ENCODE measurements around the gene C19orf73. TPM values are rescaled to one million over a fixed set of nuclear protein-coding genes. Genes with fewer than 3 reads are reported as not detected.

The C19orf73 gene
- total RNA-seq, 4 donors from 2014 or later, result 2.1 to 7.4 (median 4.7) TPM

DNA sequence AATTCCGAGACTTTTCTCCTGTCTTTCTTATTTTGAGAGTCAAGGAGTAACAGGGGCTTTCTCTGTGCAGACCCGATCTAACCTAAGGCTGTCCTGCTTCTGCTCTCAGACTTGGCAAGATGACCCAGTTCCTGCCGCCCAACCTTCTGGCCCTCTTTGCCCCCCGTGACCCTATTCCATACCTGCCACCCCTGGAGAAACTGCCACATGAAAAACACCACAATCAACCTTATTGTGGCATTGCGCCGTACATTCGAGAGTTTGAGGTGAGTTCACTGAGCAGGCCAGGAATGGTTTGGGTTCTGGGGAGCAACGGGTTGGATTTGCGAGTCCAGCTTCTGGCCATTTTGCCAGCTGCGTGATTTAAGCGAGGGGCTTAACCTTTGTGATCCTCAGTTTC is 32.6 kb downstream of the C19orf73 start:
- H3K4me1 ChIP-seq, result peaks cover 12 to 43% (median 25%) of the 10 kb centered on the region in 3 donors
- no peaks in the 10 kb centered on the region for H3K9me3 ChIP-seq
- no peak for DNase-seq
- H3K36me3 ChIP-seq, result peaks cover 14 to 47% (median 29%) of the 10 kb centered on the region in 3 donors
- TF ChIP-seq POLR2A (IDR thresholded peaks at IDR 0.05), result no peak
- TF ChIP-seq, protein P1, sequence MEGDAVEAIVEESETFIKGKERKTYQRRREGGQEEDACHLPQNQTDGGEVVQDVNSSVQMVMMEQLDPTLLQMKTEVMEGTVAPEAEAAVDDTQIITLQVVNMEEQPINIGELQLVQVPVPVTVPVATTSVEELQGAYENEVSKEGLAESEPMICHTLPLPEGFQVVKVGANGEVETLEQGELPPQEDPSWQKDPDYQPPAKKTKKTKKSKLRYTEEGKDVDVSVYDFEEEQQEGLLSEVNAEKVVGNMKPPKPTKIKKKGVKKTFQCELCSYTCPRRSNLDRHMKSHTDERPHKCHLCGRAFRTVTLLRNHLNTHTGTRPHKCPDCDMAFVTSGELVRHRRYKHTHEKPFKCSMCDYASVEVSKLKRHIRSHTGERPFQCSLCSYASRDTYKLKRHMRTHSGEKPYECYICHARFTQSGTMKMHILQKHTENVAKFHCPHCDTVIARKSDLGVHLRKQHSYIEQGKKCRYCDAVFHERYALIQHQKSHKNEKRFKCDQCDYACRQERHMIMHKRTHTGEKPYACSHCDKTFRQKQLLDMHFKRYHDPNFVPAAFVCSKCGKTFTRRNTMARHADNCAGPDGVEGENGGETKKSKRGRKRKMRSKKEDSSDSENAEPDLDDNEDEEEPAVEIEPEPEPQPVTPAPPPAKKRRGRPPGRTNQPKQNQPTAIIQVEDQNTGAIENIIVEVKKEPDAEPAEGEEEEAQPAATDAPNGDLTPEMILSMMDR (IDR thresholded peaks at IDR 0.05), result no peak
- 26 to 33% methylated on average over 11 of the region's 11 CpGs for WGBS, 2 donors
- H3K27ac ChIP-seq, result peak overlapping the region in 3 of 4 donors; percentile 89 to 94 (median 93)
- H3K4me3 ChIP-seq, result peak overlapping the region; percentile 86 to 93 (median 92)
- intact Hi-C loops (cut with DNase I), result no loop called here
- H3K27me3 ChIP-seq, result no peaks in the 10 kb centered on the region

GRCh38 chr19:49085868-49086232 is 33.1 kb downstream of the C19orf73 start:
- WGBS, 2 donors, result 0 to 1% methylated on average over 14 of the region's 14 CpGs
- Histone ChIP-seq H3K4me1 (peaks cover 12 to 43% (median 25%) of the 10 kb centered on the region in 3 donors), H3K4me3 (peak overlapping the region; percentile 86 to 93 (median 92)), H3K27ac (peak overlapping the region; percentile 89 to 95 (median 94)), H3K36me3 (peaks cover 12 to 43% (median 25%) of the 10 kb centered on the region in 3 donors), H3K9me3 (no peaks in the 10 kb centered on the region), H3K27me3 (no peaks in the 10 kb centered on the region)
- TF ChIP-seq, protein P1 (IDR thresholded peaks at IDR 0.05), result no peak
- intact Hi-C loops (cut with DNase I), result no loop called here
- no peak for DNase-seq

DNA sequence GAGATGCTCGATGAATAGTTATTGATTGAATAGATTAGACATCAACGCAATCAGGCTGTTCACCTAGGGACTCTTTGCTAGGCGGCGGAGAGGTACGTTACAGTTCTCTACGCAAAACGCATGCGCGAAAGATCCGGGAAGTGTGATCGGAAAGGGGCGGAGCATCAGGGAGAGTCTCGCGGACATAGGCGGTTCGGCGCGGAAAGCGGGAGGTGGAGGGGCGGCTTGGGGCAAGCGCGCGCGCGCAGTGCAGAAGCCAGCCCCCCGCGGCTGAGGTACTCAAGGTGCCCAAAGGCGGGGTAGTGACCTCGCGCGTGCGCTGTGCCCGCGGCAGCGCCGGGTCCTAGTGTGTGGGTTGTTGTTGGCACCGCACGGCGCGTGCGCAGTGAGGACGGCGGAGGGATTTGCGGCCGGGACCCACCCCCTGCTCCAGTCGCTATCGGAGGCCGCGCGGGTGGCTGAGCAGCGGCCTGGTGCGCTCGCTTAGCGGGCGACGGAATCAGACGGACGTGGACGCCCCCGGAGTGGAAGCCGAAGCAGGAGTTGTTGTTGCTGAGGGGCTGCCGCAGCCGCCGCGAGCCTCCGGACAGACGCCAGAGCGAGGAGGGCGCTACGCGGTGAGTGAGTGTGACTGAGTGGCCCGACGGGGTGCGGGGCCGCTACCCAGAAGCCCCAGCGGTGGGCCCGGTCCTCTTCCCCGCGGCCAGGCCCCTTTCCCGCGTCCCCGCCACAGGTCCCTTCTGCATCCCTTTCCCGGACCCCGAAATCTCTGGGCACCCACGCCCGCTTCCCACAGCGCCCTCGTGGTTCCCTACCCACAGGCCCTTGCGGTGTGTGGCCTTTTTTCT is 33.7 kb downstream of the C19orf73 start, which contains the start of gene SNRNP70:
Gene SNRNP70 (plus strand): TSS at position 432 of the 848 bp plus-strand sequence. CDS start 964 bp downstream, outside the sequence.
- peak in 2 of 4 donors; percentile 76 to 93 for TF ChIP-seq POLR2A (IDR thresholded peaks at IDR 0.05)
- TF ChIP-seq, protein P1 (IDR thresholded peaks at IDR 0.05), result peak in 2 of 6 experiments; percentile 1 to 23
- Histone ChIP-seq H3K27me3 (no peaks in the 10 kb centered on the region), H3K9me3 (no peaks in the 10 kb centered on the region), H3K4me1 (peaks cover 12 to 43% (median 25%) of the 10 kb centered on the region in 3 donors), H3K4me3 (peak within 1 kb of the TSS; percentile 86 to 93 (median 92)), H3K27ac (peak within 1 kb of the TSS; percentile 89 to 95 (median 94)), H3K36me3 (peaks cover 6 to 37% (median 19%) of the 10 kb centered on the region in 3 donors)
- intact Hi-C loops (cut with DNase I), result no loop called here
- DNase-seq, result peak; percentile 96
- 0% methylated on average over 22 to 35 of the region's 89 CpGs for WGBS, 2 donors

- 57 to 58% methylated on average over 22 to 26 of the region's 26 CpGs for WGBS, 2 donors
- H3K36me3 ChIP-seq, result peaks cover 0 to 28% (median 13%) of the 10 kb centered on the region in 3 donors
- peaks cover 12 to 43% (median 25%) of the 10 kb centered on the region in 3 donors for H3K4me1 ChIP-seq
- no peak for DNase-seq
- peak overlapping the region; percentile 86 to 93 (median 92) for H3K4me3 ChIP-seq
- H3K27ac ChIP-seq, result peak overlapping the region; percentile 89 to 95 (median 94)
- no peaks in the 10 kb centered on the region for H3K9me3 ChIP-seq
- intact Hi-C loops (cut with DNase I), result no loop called here
- TF ChIP-seq POLR2A (IDR thresholded peaks at IDR 0.05), result no peak
- TF ChIP-seq, protein P1 (IDR thresholded peaks at IDR 0.05), result no peak
- no peaks in the 10 kb centered on the region for H3K27me3 ChIP-seq
These were observed 34.5 kb downstream of the C19orf73 start for GRCh38 chr19:49084206-49085019.

Measured in esophagus squamous epithelium (tissue), 5 donors.